HepG2 (cell line): ENCODE data around the gene DND1. TPM values are rescaled to one million over a fixed set of nuclear protein-coding genes. Genes with fewer than 3 reads are reported as not detected.
A peak's percentile ranks its signal among the peaks of the same experiment; 100 is the strongest.

ENCODE experiments used
- RBM39 ChIP-seq: fragments of 200-400 bp; formaldehyde crosslinking; IDR thresholded peaks from one replicate; pipeline ENCODE4 v1.6.1; 2018; ENCODE audit warnings: antibody characterized with exemption, mild to moderate bottlenecking, low read depth, low read length; ENCODE audit not compliant: poor library complexity, severe bottlenecking
- SKIL ChIP-seq: sonication (generic); formaldehyde crosslinking; IDR thresholded peaks from 2 replicates; pipeline ENCODE4 v1.8.0; 2022; ENCODE audit warnings: missing genetic modification reagents, mild to moderate bottlenecking, moderate library complexity, borderline replicate concordance
- ZNF205 ChIP-seq: IDR thresholded peaks from 2 replicates; pipeline ENCODE4 v1.6.1; 2018; ENCODE audit warnings: missing biosample characterization, missing genetic modification reagents
- ZNF280B ChIP-seq: sonication (generic); formaldehyde crosslinking; IDR thresholded peaks from 2 replicates; pipeline ENCODE4 v1.5.0; 2020; ENCODE audit warnings: missing genetic modification reagents, mild to moderate bottlenecking, borderline replicate concordance
- ZNF33A ChIP-seq: sonication (generic); formaldehyde crosslinking; IDR thresholded peaks from 2 replicates; pipeline ENCODE4 v1.5.1; 2020; ENCODE audit warnings: missing genetic modification reagents, mild to moderate bottlenecking, moderate library complexity, borderline replicate concordance
- ZNF556 ChIP-seq: sonication (generic); formaldehyde crosslinking; IDR thresholded peaks from 2 replicates; pipeline ENCODE4 v1.4.0; 2020; ENCODE audit warnings: mild to moderate bottlenecking, missing genetic modification reagents, borderline replicate concordance
- polyA plus RNA-seq, 8 experiments: library from polyadenylated mRNA; depleted of rRNA in 3 of 8; stranded (reverse) in 7 of 8; unstranded in 1 of 8; fragments of >200 nt; fragmentation: Illumina TruSeq in 4 of 8; extraction: Trizol in 4 of 8; gene quantifications; 2 replicates each; pipeline versions ENCODE4 v1.2.1 to v1.2.3, GENCODE V29; 2011 to 2016; ENCODE audit warnings: low read depth in 4 of 8, missing spikeins in 1 of 8, mixed read lengths in 1 of 8; ENCODE audit not compliant: insufficient read depth in 1 of 8
- total RNA-seq, 5 experiments: library from RNA; depleted of rRNA; stranded (reverse); fragments of >200 nt; fragmentation: Illumina TruSeq; extraction: Trizol; gene quantifications; 2 replicates each; pipeline ENCODE4 v1.2.3, GENCODE V29; 2016; ENCODE audit warnings: low read depth in 1 of 5
- TF ChIP-seq, protein P1 (sequence below): sonication (generic); formaldehyde crosslinking; IDR thresholded peaks from 2 replicates; pipeline ENCODE4 v1.4.0; 2020; ENCODE audit warnings: mild to moderate bottlenecking, missing genetic modification reagents
- TF ChIP-seq, protein P2 (sequence below): IDR thresholded peaks from 2 replicates; pipeline ENCODE4 v1.6.1; 2016; ENCODE audit warnings: missing compliant biosample characterization, missing genetic modification reagents, borderline replicate concordance
- TF ChIP-seq, protein P3 (sequence below): IDR thresholded peaks from 2 replicates; pipeline ENCODE4 v1.4.0; 2020; ENCODE audit warnings: mild to moderate bottlenecking, missing genetic modification reagents

DND1 gene
- total and polyA plus RNA-seq, 2 of the 13 experiments (the other 11 are each of a cell fraction or from before 2014, with no cell fraction given) = 0.48 to 0.55 TPM

GRCh38 chr5:140639148-140639981 is 34.0 kb downstream of the DND1 start, which contains the start of gene TMCO6 (continued):
- TF ChIP-seq, protein P1, sequence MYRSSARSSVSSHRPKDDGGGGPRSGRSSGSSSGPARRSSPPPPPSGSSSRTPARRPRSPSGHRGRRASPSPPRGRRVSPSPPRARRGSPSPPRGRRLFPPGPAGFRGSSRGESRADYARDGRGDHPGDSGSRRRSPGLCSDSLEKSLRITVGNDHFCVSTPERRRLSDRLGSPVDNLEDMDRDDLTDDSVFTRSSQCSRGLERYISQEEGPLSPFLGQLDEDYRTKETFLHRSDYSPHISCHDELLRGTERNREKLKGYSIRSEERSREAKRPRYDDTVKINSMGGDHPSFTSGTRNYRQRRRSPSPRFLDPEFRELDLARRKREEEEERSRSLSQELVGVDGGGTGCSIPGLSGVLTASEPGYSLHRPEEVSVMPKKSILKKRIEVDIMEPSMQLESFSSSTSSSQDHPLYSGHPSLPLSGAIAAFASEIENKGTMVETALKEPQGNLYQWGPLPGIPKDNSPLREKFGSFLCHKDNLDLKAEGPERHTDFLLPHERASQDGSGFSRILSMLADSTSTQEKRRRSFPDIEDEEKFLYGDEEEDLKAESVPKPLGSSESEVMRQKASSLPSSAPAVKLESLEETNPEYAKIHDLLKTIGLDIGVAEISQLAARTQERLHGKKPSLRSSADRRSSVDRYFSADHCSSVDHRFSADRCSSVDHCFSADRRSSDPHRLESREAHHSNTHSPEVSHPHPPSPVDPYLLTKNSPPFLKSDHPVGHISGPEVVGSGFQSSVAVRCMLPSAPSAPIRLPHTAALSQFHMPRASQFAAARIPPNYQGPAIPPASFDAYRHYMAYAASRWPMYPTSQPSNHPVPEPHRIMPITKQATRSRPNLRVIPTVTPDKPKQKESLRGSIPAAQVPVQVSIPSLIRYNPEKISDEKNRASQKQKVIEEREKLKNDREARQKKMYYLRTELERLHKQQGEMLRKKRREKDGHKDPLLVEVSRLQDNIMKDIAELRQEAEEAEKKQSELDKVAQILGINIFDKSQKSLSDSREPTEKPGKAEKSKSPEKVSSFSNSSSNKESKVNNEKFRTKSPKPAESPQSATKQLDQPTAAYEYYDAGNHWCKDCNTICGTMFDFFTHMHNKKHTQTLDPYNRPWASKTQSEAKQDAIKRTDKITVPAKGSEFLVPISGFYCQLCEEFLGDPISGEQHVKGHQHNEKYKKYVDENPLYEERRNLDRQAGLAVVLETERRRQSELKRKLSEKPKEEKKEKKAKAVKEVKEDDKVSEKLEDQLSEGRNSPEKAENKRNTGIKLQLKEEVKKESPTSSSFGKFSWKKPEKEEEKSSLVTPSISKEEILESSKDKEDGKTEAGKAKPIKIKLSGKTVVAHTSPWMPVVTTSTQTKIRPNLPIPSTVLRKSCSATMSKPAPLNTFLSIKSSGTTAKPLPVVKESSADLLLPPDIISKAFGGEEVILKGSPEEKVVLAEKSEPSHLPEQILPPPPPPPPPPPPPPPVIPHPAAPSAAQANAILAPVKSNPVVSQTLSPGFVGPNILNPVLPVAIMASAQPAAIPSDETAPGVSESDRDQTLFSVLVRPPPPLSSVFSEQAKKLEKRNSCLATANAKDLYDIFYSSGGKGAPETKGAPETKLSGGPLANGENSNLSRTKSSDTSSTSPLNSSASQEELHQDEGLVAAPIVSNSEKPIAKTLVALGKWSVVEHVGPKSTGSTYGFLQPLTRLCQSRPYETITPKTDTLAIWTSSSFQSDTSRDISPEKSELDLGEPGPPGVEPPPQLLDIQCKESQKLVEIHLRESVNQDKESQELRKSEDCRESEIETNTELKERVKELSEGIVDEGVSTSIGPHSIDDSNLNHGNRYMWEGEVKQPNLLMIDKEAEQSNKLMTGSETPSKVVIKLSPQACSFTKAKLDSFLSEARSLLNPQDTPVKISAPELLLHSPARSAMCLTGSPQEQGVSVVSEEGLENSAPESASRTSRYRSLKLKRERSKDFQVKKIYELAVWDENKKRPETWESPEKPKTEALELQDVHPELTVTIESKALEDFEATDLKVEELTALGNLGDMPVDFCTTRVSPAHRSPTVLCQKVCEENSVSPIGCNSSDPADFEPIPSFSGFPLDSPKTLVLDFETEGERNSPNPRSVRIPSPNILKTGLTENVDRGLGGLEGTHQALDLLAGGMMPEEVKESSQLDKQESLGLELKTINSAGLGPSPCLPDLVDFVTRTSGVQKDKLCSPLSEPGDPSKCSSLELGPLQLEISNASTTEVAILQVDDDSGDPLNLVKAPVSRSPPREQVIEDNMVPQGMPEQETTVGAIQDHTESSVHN (CRISPR knock-in tag) = no peak
- TF ChIP-seq ZNF33A (CRISPR knock-in tag) (no peak), ZNF556 (CRISPR knock-in tag) (peak; percentile 90), RBM39 (peak; percentile 85), SKIL (CRISPR knock-in tag) (peak; percentile 72), ZNF205 (CRISPR knock-in tag) (peak; percentile 80), ZNF280B (CRISPR knock-in tag) (peak; percentile 93)
- TF ChIP-seq, protein P2, sequence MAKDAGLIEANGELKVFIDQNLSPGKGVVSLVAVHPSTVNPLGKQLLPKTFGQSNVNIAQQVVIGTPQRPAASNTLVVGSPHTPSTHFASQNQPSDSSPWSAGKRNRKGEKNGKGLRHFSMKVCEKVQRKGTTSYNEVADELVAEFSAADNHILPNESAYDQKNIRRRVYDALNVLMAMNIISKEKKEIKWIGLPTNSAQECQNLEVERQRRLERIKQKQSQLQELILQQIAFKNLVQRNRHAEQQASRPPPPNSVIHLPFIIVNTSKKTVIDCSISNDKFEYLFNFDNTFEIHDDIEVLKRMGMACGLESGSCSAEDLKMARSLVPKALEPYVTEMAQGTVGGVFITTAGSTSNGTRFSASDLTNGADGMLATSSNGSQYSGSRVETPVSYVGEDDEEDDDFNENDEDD (CRISPR knock-in tag) = peak; percentile 91; the same call in 1 of the 2 replicates
- TF ChIP-seq, protein P3, sequence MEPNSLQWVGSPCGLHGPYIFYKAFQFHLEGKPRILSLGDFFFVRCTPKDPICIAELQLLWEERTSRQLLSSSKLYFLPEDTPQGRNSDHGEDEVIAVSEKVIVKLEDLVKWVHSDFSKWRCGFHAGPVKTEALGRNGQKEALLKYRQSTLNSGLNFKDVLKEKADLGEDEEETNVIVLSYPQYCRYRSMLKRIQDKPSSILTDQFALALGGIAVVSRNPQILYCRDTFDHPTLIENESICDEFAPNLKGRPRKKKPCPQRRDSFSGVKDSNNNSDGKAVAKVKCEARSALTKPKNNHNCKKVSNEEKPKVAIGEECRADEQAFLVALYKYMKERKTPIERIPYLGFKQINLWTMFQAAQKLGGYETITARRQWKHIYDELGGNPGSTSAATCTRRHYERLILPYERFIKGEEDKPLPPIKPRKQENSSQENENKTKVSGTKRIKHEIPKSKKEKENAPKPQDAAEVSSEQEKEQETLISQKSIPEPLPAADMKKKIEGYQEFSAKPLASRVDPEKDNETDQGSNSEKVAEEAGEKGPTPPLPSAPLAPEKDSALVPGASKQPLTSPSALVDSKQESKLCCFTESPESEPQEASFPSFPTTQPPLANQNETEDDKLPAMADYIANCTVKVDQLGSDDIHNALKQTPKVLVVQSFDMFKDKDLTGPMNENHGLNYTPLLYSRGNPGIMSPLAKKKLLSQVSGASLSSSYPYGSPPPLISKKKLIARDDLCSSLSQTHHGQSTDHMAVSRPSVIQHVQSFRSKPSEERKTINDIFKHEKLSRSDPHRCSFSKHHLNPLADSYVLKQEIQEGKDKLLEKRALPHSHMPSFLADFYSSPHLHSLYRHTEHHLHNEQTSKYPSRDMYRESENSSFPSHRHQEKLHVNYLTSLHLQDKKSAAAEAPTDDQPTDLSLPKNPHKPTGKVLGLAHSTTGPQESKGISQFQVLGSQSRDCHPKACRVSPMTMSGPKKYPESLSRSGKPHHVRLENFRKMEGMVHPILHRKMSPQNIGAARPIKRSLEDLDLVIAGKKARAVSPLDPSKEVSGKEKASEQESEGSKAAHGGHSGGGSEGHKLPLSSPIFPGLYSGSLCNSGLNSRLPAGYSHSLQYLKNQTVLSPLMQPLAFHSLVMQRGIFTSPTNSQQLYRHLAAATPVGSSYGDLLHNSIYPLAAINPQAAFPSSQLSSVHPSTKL (CRISPR knock-in tag) = peak; percentile 85
